Measurements from ENCODE around the gene SVOPL.

Gene SVOPL

DNA sequence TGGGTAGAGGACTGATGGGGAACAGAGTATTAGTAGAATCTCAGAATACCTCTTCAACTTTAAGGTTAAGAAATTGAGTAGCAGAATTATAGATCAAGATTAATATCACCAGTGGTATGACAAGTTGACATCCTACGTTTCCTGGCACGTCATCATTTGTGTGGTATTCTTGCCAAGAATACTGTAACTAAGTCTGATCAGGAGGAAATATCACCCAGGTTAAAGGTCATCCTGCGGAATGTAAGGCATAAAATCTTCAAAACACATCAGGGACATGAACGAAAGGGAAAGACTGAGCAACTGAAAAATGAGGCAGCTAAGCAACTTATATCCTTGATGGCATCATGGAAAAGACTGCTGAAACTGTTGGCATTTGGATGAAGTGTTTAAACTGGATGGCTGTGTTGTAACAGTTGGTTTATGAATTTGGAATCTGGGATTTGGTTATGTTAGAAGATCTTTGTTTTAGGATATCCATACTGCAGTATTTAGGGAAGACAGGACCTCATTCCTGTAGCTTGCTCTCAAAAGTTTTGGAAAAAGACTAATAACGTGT is 155.0 kb downstream of the SVOPL start:
- no peak for DNase-seq
- intact Hi-C loops (cut with DNase I), result no loop called here

DNA sequence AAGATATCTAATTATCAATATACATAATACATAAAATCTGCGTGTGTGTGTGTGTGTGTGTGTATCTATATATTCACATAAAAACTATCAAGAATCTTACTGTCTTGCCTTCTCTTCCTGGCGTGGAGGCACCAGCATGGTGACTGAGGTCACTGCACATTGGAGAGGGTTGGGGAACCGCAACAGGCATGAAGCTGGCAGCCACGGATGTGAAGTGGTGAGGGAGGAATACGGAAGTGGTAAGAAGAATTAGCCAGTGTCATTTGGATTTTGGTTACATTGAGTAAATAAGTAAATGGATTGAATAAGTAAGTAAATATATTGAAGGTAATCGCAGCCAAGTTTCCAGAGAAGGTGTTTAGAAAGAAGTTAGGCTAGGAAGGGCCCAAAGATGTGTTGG is 156.0 kb downstream of the SVOPL start:
- no peak for DNase-seq
- intact Hi-C loops (cut with DNase I), result no loop called here
